ENCODE results near the gene NCK2.

The NCK2 gene

GRCh38 chr2:105928563-105928962 is 183.9 kb downstream of the NCK2 start:
- H3K4me3 ChIP-seq (ENCODE audit: low read length): no peak overlapping the region
- H3K9me3 ChIP-seq (replicated peaks; ENCODE audit: low read length): no peaks in the 10 kb centered on the region
- no peaks in the 10 kb centered on the region for H3K4me1 ChIP-seq (ENCODE audit: control insufficient read depth, insufficient read depth, low read length)
- no peak overlapping the region for H3K4me2 ChIP-seq (ENCODE audit: low read length)
- peaks cover 9% of the 10 kb centered on the region for H3K27me3 ChIP-seq (ENCODE audit: control insufficient read depth, insufficient read depth, low read length)
- H3K9ac ChIP-seq (ENCODE audit: low read depth, low read length): no peak overlapping the region
- H3K36me3 ChIP-seq (ENCODE audit: insufficient read depth, low read length): no peaks in the 10 kb centered on the region

GRCh38 chr2:105929516-105929915 is 184.8 kb downstream of the NCK2 start:
- H3K9ac ChIP-seq (ENCODE audit: low read depth, low read length): no peak overlapping the region
- no peak overlapping the region for H3K4me3 ChIP-seq (ENCODE audit: low read length)
- no peaks in the 10 kb centered on the region for H3K36me3 ChIP-seq (ENCODE audit: insufficient read depth, low read length)
- H3K9me3 ChIP-seq (replicated peaks; ENCODE audit: low read length): no peaks in the 10 kb centered on the region
- no peaks in the 10 kb centered on the region for H3K4me1 ChIP-seq (ENCODE audit: control insufficient read depth, insufficient read depth, low read length)
- no peak overlapping the region for H3K4me2 ChIP-seq (ENCODE audit: low read length)
- peaks cover 3% of the 10 kb centered on the region for H3K27me3 ChIP-seq (ENCODE audit: control insufficient read depth, insufficient read depth, low read length)

DNA sequence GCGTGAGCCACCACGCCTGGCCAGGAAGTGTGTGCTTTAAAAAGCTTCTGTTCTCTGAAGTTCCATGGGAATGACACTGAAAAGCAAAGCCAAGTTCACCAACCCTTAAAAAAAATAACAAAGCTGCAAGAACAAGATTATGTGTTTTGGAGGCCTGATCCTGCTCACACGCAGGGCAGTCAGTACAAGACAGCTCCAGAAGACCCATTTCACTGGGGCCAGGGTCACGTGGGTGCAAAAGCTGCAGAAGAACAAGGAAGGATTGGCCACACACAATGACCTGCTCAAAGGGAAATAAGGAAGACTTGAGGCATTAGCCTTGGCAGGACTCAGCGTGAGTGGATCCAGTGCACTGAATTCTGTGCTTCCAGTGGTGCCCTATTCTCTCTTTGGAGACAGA is 187.9 kb downstream of the NCK2 start:
- Histone ChIP-seq H3K4me1 (ENCODE audit: control insufficient read depth, insufficient read depth, low read length) (no peaks in the 10 kb centered on the region), H3K36me3 (ENCODE audit: insufficient read depth, low read length) (no peaks in the 10 kb centered on the region), H3K9ac (ENCODE audit: low read depth, low read length) (no peak overlapping the region), H3K27me3 (ENCODE audit: control insufficient read depth, insufficient read depth, low read length) (peaks cover 3% of the 10 kb centered on the region), H3K9me3 (replicated peaks; ENCODE audit: low read length) (no peaks in the 10 kb centered on the region), H3K4me3 (ENCODE audit: low read length) (no peak overlapping the region), H3K4me2 (ENCODE audit: low read length) (no peak overlapping the region)

- no peaks in the 10 kb centered on the region for H3K4me1 ChIP-seq (ENCODE audit: control insufficient read depth, insufficient read depth, low read length)
- H3K4me2 ChIP-seq (ENCODE audit: low read length): no peak overlapping the region
- H3K27me3 ChIP-seq (ENCODE audit: control insufficient read depth, insufficient read depth, low read length): peaks cover 2% of the 10 kb centered on the region
- no peaks in the 10 kb centered on the region for H3K36me3 ChIP-seq (ENCODE audit: insufficient read depth, low read length)
- no peak overlapping the region for H3K9ac ChIP-seq (ENCODE audit: low read depth, low read length)
- H3K4me3 ChIP-seq (ENCODE audit: low read length): no peak overlapping the region
- no peaks in the 10 kb centered on the region for H3K9me3 ChIP-seq (replicated peaks; ENCODE audit: low read length)
These were observed 189.2 kb downstream of the NCK2 start for GRCh38 chr2:105933906-105934305.

GRCh38 chr2:105934467-105934866 is 189.8 kb downstream of the NCK2 start:
- Histone ChIP-seq H3K27me3 (ENCODE audit: control insufficient read depth, insufficient read depth, low read length) (peaks cover 2% of the 10 kb centered on the region), H3K36me3 (ENCODE audit: insufficient read depth, low read length) (no peaks in the 10 kb centered on the region), H3K4me1 (ENCODE audit: control insufficient read depth, insufficient read depth, low read length) (no peaks in the 10 kb centered on the region), H3K4me3 (ENCODE audit: low read length) (no peak overlapping the region), H3K4me2 (ENCODE audit: low read length) (no peak overlapping the region), H3K9me3 (replicated peaks; ENCODE audit: low read length) (no peaks in the 10 kb centered on the region), H3K9ac (ENCODE audit: low read depth, low read length) (no peak overlapping the region)

DNA sequence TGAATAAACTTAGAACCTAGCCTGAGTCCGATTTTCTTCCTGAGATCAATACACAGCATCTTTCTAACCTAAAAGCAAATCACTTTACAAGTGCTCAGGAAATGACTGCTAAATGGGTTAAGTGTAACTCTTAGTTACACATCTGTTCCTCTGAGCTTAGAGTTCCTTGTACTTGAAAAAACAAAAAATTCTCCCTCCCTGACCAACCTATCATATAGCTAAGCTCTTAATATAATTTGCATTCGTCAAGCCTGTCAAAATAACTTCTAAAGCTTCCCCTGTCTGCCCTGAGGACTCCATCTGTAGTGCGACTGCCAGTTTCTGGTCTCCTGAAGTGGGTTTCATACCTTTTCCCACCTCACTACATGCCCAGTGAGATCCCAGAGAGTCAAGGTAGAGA is 190.4 kb downstream of the NCK2 start:
- no peaks in the 10 kb centered on the region for H3K36me3 ChIP-seq (ENCODE audit: insufficient read depth, low read length)
- no peak overlapping the region for H3K9ac ChIP-seq (ENCODE audit: low read depth, low read length)
- no peaks in the 10 kb centered on the region for H3K4me1 ChIP-seq (ENCODE audit: control insufficient read depth, insufficient read depth, low read length)
- no peaks in the 10 kb centered on the region for H3K9me3 ChIP-seq (replicated peaks; ENCODE audit: low read length)
- no peak overlapping the region for H3K4me3 ChIP-seq (ENCODE audit: low read length)
- H3K27me3 ChIP-seq (ENCODE audit: control insufficient read depth, insufficient read depth, low read length): peaks cover 2% of the 10 kb centered on the region
- H3K4me2 ChIP-seq (ENCODE audit: low read length): no peak overlapping the region

DNA sequence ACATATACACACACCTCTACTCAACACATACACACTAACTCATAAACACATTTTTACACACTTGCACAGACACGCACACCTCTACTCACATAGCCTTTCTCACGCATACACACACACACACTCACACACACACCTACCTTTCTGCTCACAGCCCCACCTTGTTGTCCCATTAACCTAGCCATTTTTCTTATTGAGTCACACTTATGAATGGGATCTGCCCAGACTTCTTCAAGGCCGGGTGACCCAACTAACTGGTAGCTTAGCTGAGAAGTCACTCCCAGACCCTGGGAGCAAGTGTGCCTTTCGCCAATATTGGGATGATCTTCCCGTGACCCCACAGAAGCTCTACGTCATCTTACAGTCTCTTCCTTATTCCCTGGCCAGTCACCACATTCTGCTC is 192.2 kb downstream of the NCK2 start:
- H3K4me3 ChIP-seq (ENCODE audit: low read length): no peak overlapping the region
- H3K4me1 ChIP-seq (ENCODE audit: control insufficient read depth, insufficient read depth, low read length): no peaks in the 10 kb centered on the region
- no peaks in the 10 kb centered on the region for H3K9me3 ChIP-seq (replicated peaks; ENCODE audit: low read length)
- no peak overlapping the region for H3K4me2 ChIP-seq (ENCODE audit: low read length)
- H3K27me3 ChIP-seq (ENCODE audit: control insufficient read depth, insufficient read depth, low read length): peaks cover 2% of the 10 kb centered on the region
- H3K36me3 ChIP-seq (ENCODE audit: insufficient read depth, low read length): no peaks in the 10 kb centered on the region
- no peak overlapping the region for H3K9ac ChIP-seq (ENCODE audit: low read depth, low read length)

DNA sequence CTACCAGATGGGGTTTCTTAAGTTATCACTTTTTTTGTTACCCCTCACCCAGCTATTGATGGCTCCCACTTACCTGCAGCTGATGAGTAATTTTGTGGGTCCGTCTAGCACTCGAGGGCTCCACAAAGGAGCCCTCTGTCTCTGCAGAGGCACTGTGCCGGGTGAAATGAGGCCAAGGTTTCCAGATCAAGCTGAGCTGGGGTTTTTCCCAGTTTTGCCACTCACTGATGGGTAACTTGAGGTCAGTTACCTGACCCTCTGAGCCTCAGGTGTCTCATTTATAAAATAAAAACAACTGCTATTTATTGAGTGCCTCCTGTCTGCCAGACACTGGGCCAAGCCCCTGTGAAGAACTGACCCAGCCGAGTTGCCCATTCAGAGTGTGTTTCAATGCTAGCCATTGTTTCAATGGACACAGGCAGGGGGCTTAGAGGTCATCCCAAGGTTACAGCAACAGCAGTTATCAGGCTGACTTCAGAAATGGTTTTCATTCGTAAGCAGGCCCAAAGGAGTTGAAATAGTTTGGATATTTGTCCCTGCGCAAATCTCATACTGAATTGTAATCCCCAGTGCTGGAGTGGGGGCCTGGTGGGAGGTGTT is 192.9 kb downstream of the NCK2 start:
- Histone ChIP-seq H3K4me2 (ENCODE audit: low read length) (no peak overlapping the region), H3K4me1 (ENCODE audit: control insufficient read depth, insufficient read depth, low read length) (no peaks in the 10 kb centered on the region), H3K36me3 (ENCODE audit: insufficient read depth, low read length) (no peaks in the 10 kb centered on the region), H3K4me3 (ENCODE audit: low read length) (no peak overlapping the region), H3K9me3 (replicated peaks; ENCODE audit: low read length) (no peaks in the 10 kb centered on the region), H3K9ac (ENCODE audit: low read depth, low read length) (no peak overlapping the region), H3K27me3 (ENCODE audit: control insufficient read depth, insufficient read depth, low read length) (peaks cover 2% of the 10 kb centered on the region)

Data from skeletal muscle satellite cell (primary cell).